ENCODE results near the gene KRTAP10-12.

The KRTAP10-12 gene

DNA sequence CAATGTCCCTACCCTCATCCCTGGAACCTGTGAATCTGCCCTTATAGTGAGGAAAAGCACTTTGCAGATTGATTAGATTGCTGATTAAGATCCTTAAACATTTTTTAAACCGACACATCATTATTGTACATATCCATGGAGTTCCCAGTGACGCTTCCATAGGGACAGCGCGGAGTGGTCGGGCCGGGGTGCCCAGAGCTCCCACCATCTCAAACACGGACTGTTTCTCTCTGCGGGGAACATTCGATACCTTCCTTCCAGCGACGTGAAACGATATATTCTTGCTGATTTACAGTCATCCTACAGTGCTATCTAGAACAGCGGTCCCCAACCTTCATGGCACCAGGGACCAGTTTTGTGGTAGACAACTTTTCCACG, 4.0 kb downstream of the KRTAP10-12 start:
- Histone ChIP-seq H3K4me3 (ENCODE audit: low read length) (no peak overlapping the region), H3K4me2 (ENCODE audit: low read depth, low read length) (no peak overlapping the region), H3K36me3 (replicated peaks; ENCODE audit: insufficient read depth, low read length) (no peaks in the 10 kb centered on the region), H3K27me3 (replicated peaks; ENCODE audit: insufficient read depth, low read length) (peaks cover 90% of the 10 kb centered on the region), H3F3A (ENCODE audit: insufficient read depth, low read length) (no peaks in the 10 kb centered on the region), H3K27ac (ENCODE audit: low read length) (no peak overlapping the region), H4K20me1 (ENCODE audit: insufficient read depth, low read length) (no peaks in the 10 kb centered on the region), H3K79me2 (ENCODE audit: low read length) (no peaks in the 10 kb centered on the region), H3K4me1 (ENCODE audit: low read length) (no peaks in the 10 kb centered on the region), H3K9me3 (replicated peaks; ENCODE audit: insufficient read depth, low read length) (no peaks in the 10 kb centered on the region), H3K9me2 (replicated peaks; ENCODE audit: insufficient read depth, low read length) (no peaks in the 10 kb centered on the region), H2AFZ (ENCODE audit: low read length) (no peak overlapping the region), H3K9ac (ENCODE audit: low read length) (no peak overlapping the region)
- no peak for DNase-seq
- TF ChIP-seq, protein P1, sequence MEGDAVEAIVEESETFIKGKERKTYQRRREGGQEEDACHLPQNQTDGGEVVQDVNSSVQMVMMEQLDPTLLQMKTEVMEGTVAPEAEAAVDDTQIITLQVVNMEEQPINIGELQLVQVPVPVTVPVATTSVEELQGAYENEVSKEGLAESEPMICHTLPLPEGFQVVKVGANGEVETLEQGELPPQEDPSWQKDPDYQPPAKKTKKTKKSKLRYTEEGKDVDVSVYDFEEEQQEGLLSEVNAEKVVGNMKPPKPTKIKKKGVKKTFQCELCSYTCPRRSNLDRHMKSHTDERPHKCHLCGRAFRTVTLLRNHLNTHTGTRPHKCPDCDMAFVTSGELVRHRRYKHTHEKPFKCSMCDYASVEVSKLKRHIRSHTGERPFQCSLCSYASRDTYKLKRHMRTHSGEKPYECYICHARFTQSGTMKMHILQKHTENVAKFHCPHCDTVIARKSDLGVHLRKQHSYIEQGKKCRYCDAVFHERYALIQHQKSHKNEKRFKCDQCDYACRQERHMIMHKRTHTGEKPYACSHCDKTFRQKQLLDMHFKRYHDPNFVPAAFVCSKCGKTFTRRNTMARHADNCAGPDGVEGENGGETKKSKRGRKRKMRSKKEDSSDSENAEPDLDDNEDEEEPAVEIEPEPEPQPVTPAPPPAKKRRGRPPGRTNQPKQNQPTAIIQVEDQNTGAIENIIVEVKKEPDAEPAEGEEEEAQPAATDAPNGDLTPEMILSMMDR (IDR thresholded peaks at IDR 0.05; ENCODE audit: low read length) = no peak
- no peak for TF ChIP-seq EZH2 (optimal IDR thresholded peaks at IDR 0.05; ENCODE audit: low read depth, low read length)
- TF ChIP-seq EZH2phosphoT487 (IDR thresholded peaks at IDR 0.05; ENCODE audit: low read length) = no peak

- Histone ChIP-seq H3K4me1 (ENCODE audit: low read length) (no peaks in the 10 kb centered on the region), H3K27ac (ENCODE audit: low read length) (no peak overlapping the region), H3F3A (ENCODE audit: insufficient read depth, low read length) (no peaks in the 10 kb centered on the region), H3K27me3 (replicated peaks; ENCODE audit: insufficient read depth, low read length) (peaks cover 90% of the 10 kb centered on the region), H3K36me3 (replicated peaks; ENCODE audit: insufficient read depth, low read length) (no peaks in the 10 kb centered on the region), H3K9me2 (replicated peaks; ENCODE audit: insufficient read depth, low read length) (no peaks in the 10 kb centered on the region), H3K79me2 (ENCODE audit: low read length) (no peaks in the 10 kb centered on the region), H4K20me1 (ENCODE audit: insufficient read depth, low read length) (no peaks in the 10 kb centered on the region), H3K4me3 (ENCODE audit: low read length) (no peak overlapping the region), H3K9me3 (replicated peaks; ENCODE audit: insufficient read depth, low read length) (no peaks in the 10 kb centered on the region), H2AFZ (ENCODE audit: low read length) (no peak overlapping the region), H3K4me2 (ENCODE audit: low read depth, low read length) (no peak overlapping the region), H3K9ac (ENCODE audit: low read length) (no peak overlapping the region)
- no peak for DNase-seq
- TF ChIP-seq, protein P1 (IDR thresholded peaks at IDR 0.05; ENCODE audit: low read length) = no peak
- TF ChIP-seq EZH2 (optimal IDR thresholded peaks at IDR 0.05; ENCODE audit: low read depth, low read length) (no peak), EZH2phosphoT487 (IDR thresholded peaks at IDR 0.05; ENCODE audit: low read length) (no peak)
Measured at GRCh38 chr21:44701541-44701940, 4.6 kb downstream of the KRTAP10-12 start.

DNA sequence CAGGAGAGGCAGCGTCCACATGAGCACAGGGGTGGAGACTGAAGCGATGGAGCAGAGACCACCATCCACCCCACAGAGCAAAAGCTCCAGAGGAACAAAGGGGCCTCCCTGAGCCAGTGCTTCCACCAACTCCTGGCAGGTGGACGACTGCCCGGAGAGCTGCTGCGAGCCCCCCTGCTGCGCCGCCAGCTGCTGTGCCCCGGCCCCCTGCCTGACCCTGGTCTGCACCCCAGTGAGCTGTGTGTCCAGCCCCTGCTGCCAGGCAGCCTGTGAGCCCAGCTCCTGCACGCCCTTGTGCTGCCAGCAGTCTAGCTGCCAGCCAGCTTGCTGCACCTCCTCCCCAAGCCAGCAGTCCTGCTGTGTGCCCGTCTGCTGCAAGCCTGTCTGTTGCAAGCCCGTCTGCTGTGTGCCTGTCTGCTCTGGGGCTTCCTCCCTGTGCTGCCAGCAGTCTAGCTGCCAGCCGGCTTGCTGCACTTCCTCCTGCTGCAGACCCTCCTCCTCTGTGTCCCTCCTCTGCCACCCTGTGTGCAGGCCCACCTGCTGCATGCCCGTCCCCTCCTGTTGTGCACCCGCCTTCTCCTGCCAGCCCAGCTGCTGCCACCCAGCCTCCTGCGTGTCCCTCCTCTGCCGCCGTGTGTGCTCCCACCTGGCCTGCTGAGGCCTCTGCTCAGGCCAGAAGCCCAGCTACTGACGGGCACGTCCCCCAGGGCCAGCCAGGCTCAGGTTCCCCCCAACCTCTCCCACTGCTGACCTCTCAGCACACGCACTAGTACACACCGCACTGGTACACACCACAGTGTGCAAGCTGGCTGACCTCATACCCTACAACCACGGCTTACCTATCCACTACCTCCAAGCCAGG, 5.4 kb downstream of the KRTAP10-12 start:
- no peak for DNase-seq
- Histone ChIP-seq H3K79me2 (ENCODE audit: low read length) (no peaks in the 10 kb centered on the region), H3K4me3 (ENCODE audit: low read length) (no peak overlapping the region)

More for the DNA sequence above, 5.4 kb downstream of the KRTAP10-12 start:
- Histone ChIP-seq H4K20me1 (ENCODE audit: insufficient read depth, low read length) (no peaks in the 10 kb centered on the region), H3K36me3 (replicated peaks; ENCODE audit: insufficient read depth, low read length) (no peaks in the 10 kb centered on the region), H3K27me3 (replicated peaks; ENCODE audit: insufficient read depth, low read length) (peaks cover 90% of the 10 kb centered on the region), H3K27ac (ENCODE audit: low read length) (no peak overlapping the region), H2AFZ (ENCODE audit: low read length) (no peak overlapping the region), H3K9me2 (replicated peaks; ENCODE audit: insufficient read depth, low read length) (no peaks in the 10 kb centered on the region), H3K4me2 (ENCODE audit: low read depth, low read length) (no peak overlapping the region), H3K4me1 (ENCODE audit: low read length) (no peaks in the 10 kb centered on the region), H3F3A (ENCODE audit: insufficient read depth, low read length) (no peaks in the 10 kb centered on the region), H3K9ac (ENCODE audit: low read length) (no peak overlapping the region), H3K9me3 (replicated peaks; ENCODE audit: insufficient read depth, low read length) (no peaks in the 10 kb centered on the region)
- TF ChIP-seq EZH2phosphoT487 (IDR thresholded peaks at IDR 0.05; ENCODE audit: low read length) = no peak
- no peak for TF ChIP-seq EZH2 (optimal IDR thresholded peaks at IDR 0.05; ENCODE audit: low read depth, low read length)
- TF ChIP-seq, protein P1 (IDR thresholded peaks at IDR 0.05; ENCODE audit: low read length) = no peak
